Pons (tissue), 1 donor: ENCODE data around the gene SH3BP4.

Experiments used
- DNase-seq: peaks from one replicate; pipeline ENCODE4 v3.0.0-alpha.2; 2016; ENCODE audit warnings: low spot score

The SH3BP4 gene

GRCh38 chr2:235091421-235091820, 139.6 kb downstream of the SH3BP4 start:
- DNase-seq: no peak

- no peak for DNase-seq
Observed at GRCh38 chr2:235091983-235092382, 140.2 kb downstream of the SH3BP4 start.

DNA sequence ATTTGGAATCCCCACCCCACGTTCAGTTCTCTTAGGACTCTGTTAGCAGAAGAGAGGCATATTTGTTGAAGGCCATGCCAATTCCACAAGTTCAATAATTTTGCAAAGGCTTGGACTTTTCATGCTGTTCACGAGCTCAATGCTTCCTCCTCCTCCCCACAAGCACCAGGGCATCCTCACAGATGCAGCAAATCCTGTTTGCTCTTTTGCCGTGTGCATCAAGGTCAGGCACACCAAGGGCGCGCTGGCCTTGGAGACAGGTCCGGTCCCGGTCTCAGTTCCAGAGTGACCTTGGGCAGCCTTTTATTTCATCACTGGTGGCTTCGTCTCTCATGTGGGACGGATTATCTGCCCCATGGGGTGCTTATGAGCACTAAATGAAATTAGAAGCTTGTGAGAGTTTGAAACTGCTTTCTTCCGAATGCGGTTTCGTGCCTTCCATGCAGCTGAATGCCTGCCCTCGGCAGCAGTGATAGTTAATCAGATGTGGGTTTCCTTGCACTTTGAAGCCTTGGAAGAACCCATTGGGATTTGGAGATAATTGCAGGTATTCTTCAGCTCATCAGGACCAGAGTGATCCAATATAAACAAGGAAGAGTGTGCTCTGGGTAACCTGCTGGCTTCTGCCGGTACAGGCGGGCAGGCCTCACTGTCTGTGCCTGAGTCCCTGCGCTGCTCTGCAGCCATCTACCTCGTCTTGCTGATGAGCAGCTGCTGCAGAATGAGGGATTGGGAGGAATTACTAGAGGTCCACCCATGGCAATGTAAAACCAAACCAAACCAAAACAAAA, 140.8 kb downstream of the SH3BP4 start:
- no peak for DNase-seq

- no peak for DNase-seq
Observed at GRCh38 chr2:235094457-235094856, 142.6 kb downstream of the SH3BP4 start.

GRCh38 chr2:235095569-235095968, 143.8 kb downstream of the SH3BP4 start:
- no peak for DNase-seq

DNA sequence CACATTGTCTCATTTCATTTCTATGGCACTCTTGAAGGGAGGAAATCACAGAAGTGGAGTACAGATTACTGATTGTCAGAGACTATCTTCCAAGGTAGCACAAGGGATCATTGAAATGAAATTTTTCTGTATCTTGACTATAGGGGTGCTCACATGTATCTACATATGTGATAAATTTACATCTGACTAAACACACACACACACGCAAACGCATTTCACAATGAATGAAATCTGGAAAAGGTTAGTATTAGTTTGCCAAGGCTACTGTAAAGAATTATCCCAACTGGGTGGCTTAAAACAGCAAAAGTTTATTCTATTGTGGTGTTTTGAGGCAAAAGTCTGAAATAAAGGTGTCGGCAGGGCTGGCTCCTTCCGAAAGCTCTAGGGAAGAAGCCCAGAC, 144.6 kb downstream of the SH3BP4 start:
- no peak for DNase-seq

- DNase-seq: no peak
Observed at GRCh38 chr2:235097196-235097595, 145.4 kb downstream of the SH3BP4 start.

GRCh38 chr2:235098269-235098668, 146.5 kb downstream of the SH3BP4 start:
- DNase-seq: no peak

DNA sequence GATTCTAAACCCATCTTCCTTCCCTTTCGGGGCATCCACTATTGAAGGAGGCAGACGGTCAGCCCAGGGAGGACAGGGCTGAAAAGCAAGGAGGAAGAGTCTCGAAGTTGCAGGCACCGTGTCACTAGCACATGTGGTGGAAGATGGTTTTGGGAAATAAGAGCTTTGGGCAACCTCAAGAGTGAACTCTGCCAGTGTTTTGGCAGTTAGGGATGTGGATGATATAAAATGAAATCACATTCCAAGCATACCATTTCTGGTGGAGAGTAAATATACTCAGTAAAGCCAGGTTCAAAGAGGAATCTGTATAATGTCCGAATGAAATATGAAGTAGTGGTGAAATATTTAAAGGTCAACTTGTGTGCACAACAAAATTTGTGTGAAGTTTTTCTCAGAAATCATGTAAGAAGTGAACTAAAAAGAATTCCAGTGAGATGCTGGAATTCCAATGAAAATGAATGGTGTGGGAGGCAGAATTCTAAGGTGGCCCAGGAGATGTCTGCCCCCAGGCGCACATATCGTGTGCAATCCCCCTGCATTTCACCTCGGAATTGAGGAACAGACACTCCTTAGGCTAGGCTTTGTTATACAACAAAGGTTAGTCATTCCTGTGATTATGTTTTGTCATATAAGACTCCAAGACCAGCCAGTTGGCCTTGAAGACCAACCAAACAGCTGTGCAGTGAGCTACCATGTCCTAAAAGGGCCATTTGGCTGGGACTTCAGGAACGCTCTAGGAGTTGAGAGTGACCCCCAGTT, 147.1 kb downstream of the SH3BP4 start:
- DNase-seq: no peak

- no peak for DNase-seq
Observed at GRCh38 chr2:235102896-235103295, 151.1 kb downstream of the SH3BP4 start.
